Left ventricle myocardium inferior (tissue), 1 donor: ENCODE measurements around the gene DYRK1B. TPM values are rescaled to one million over a fixed set of nuclear protein-coding genes. Genes with fewer than 3 reads are reported as not detected.

Experiments
- DNase-seq: peaks from one replicate; pipeline ENCODE4 v3.0.0-alpha.2; 2020
- H3K27ac ChIP-seq: fragments of 200-600 bp; replicated peaks from 2 replicates; pipeline ENCODE4 v1.8.0; 2021
- H3K27me3 ChIP-seq: fragments of 200-600 bp; 2 replicates; pipeline ENCODE4 v1.8.0; 2021; ENCODE audit warnings: low read depth
- H3K36me3 ChIP-seq: fragments of 200-600 bp; 2 replicates; pipeline ENCODE4 v1.8.0; 2021
- H3K4me1 ChIP-seq: fragments of 200-600 bp; 2 replicates; pipeline ENCODE4 v1.8.0; 2021
- H3K4me3 ChIP-seq: fragments of 200-600 bp; 2 replicates; pipeline ENCODE4 v1.8.0; 2021; ENCODE audit warnings: mild to moderate bottlenecking, moderate library complexity
- H3K9me3 ChIP-seq: fragments of 200-600 bp; replicated peaks from 2 replicates; pipeline ENCODE4 v1.8.0; 2021
- intact Hi-C: fragments of 100-400 bp; cut with micrococcal nuclease; formaldehyde crosslinking; loops from one replicate; pipeline ENCODE4 v1.11.0; 2022
- total RNA-seq: library from RNA; stranded (reverse); fragmentation: NEBNext Ultra II Directional; extraction: Animal tissue kit (Norgen Biotek cat#: 25700); gene quantifications from one replicate; pipeline ENCODE4 v1.2.1, GENCODE V29; 2021
- TF ChIP-seq, protein P1 (sequence below): fragments of 200-600 bp; IDR thresholded peaks from 2 replicates; pipeline ENCODE4 v1.8.0; 2021; ENCODE audit warnings: antibody characterized with exemption, mild to moderate bottlenecking, borderline replicate concordance
- donor health status: DM: no; HTN: yes; CAD: no; lungs with severe emphysema.

DYRK1B gene
- total RNA-seq, 1 donor from 2014 or later = 30.2 TPM

DNA sequence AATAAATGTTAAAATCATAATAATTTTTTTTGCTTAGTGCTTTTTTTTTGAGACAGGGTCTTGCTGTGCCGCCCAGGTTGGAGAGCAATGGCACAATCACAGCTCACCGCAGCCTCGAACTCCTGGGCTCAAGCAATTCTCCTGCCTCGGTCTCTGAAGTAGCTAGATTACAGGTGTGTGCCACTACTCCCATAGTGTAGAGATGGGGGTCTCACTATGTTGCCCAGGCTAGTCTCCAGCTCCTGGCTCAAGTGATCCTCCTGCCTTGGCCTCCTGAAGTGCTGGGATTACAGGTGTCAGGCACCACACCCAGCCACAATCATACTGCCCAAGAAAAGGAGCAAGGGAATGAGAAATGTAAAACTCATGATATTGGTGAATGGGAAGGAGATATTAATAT, 7.1 kb upstream of the DYRK1B start:
- Histone ChIP-seq H3K4me1 (peaks cover 47% of the 10 kb centered on the region), H3K27ac (no peak overlapping the region), H3K9me3 (no peaks in the 10 kb centered on the region), H3K27me3 (no peaks in the 10 kb centered on the region), H3K36me3 (peaks cover 40% of the 10 kb centered on the region), H3K4me3 (no peak overlapping the region)
- intact Hi-C loops = loop anchor here (5.0 kb wide), 1 partner anchor 49 kb away; no protein-coding TSS in a partner anchor
- DNase-seq = no peak
- TF ChIP-seq, protein P1, sequence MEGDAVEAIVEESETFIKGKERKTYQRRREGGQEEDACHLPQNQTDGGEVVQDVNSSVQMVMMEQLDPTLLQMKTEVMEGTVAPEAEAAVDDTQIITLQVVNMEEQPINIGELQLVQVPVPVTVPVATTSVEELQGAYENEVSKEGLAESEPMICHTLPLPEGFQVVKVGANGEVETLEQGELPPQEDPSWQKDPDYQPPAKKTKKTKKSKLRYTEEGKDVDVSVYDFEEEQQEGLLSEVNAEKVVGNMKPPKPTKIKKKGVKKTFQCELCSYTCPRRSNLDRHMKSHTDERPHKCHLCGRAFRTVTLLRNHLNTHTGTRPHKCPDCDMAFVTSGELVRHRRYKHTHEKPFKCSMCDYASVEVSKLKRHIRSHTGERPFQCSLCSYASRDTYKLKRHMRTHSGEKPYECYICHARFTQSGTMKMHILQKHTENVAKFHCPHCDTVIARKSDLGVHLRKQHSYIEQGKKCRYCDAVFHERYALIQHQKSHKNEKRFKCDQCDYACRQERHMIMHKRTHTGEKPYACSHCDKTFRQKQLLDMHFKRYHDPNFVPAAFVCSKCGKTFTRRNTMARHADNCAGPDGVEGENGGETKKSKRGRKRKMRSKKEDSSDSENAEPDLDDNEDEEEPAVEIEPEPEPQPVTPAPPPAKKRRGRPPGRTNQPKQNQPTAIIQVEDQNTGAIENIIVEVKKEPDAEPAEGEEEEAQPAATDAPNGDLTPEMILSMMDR = no peak

DNA sequence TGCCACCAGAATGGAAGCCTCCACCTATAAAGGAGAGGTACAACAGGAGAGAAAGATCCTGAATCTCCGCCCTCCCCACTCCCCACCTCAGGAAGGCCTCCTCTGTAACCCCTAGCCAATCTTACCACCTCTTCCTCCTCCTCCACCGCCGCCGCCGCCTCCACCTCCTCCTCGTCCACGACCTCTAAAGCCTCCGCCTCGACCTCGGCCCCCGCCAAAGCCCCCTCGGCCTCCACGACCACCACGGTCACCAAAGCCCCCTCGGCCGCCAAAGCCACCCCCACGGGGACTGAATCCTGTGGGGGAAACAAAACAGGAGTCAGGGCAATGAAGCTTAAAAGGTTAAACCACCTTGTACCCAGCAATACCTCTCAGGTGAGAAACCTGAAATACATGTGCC, 6.5 kb upstream of the DYRK1B start:
- intact Hi-C loops = loop anchor here (5.0 kb wide), 1 partner anchor 48 kb away; no protein-coding TSS in a partner anchor
- Histone ChIP-seq H3K27me3 (no peaks in the 10 kb centered on the region), H3K27ac (no peak overlapping the region), H3K9me3 (no peaks in the 10 kb centered on the region), H3K36me3 (peaks cover 46% of the 10 kb centered on the region), H3K4me1 (peaks cover 42% of the 10 kb centered on the region), H3K4me3 (no peak overlapping the region)
- no peak for DNase-seq
- TF ChIP-seq, protein P1 = no peak

DNA sequence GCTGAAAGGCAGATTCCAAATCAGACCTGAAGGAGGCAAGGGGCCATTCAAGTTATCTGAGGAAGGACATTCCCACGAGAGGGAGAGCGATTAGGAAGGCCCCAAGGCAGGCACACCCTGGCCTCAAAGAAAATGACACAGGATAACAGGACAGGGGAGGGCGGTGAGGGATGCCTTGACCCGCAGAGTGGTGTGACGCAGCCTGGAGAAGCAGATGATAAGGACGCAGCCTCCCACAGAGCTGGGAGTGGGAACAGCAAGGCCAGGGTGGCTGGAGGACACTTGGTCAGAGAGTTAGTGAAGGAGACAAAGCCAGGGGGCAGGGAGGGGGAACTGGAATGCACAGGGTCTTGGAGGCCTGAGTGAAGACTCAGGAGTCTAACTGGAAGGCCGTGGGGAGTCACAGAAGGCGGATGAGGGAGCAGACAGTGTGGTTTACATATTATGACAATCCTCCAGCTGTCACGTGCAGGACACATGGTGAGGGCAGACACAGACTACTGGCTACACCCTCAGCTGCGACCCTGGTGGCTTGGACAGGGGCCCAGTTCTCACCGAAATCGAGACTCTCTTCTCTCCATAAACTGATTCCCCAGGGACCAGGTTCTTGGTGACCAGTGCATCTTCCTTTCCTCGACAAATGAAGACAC, 5.8 kb upstream of the DYRK1B start:
- TF ChIP-seq, protein P1 = no peak
- Histone ChIP-seq H3K27ac (no peak overlapping the region), H3K27me3 (no peaks in the 10 kb centered on the region), H3K36me3 (peaks cover 53% of the 10 kb centered on the region), H3K4me3 (no peak overlapping the region), H3K9me3 (no peaks in the 10 kb centered on the region), H3K4me1 (peaks cover 35% of the 10 kb centered on the region)
- intact Hi-C loops = loop anchor here (5.0 kb wide), 1 partner anchor 48 kb away; no protein-coding TSS in a partner anchor
- DNase-seq = no peak

DNA sequence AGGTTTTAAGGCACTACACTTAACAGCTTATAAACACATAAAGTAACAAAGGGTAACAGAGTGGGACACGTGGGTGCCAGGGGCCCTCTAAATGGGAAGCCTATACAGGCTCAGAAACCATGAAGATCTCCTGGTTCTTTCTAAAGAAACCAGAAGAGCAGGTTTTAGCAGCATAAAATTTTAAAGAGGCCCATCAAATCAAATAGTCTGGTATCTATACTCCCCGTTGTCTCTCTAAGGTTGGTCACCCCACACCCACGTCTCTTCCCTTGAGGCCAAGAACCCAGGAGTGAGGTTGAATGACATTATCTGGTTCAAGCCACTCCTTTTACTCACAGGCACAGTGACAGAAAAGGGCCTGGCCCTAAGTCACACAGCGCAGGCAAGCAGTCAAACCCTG, 4.6 kb upstream of the DYRK1B start:
- DNase-seq = no peak
- TF ChIP-seq, protein P1 = no peak

DNA sequence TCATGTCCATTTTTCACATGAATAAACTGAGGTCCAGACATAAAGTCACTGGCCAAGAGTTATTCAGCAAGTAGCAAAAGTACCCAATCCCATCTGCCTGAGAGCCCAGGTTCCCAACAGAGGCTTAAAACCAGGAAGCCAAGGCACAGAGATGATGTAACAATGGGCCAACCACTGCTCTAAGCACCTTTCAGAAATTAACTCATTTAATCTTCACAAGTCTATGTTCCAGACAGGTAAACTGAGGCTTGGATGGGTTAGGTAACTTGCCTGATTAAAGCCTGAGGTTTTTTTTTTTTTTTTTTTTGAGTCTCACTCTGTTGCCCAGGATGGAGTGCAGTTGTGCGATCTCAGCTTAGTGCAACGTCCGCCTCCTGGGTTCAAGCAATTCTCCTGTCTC, 4.0 kb upstream of the DYRK1B start:
- intact Hi-C loops = no loop called here
- Histone ChIP-seq H3K36me3 (peaks cover 57% of the 10 kb centered on the region), H3K4me1 (peaks cover 29% of the 10 kb centered on the region), H3K4me3 (no peak overlapping the region), H3K27me3 (no peaks in the 10 kb centered on the region), H3K9me3 (no peaks in the 10 kb centered on the region), H3K27ac (no peak overlapping the region)
- DNase-seq = no peak
- TF ChIP-seq, protein P1 = no peak

More for the DNA sequence above, 4.6 kb upstream of the DYRK1B start:
- Histone ChIP-seq H3K27ac (no peak overlapping the region), H3K36me3 (peaks cover 57% of the 10 kb centered on the region), H3K9me3 (no peaks in the 10 kb centered on the region), H3K4me1 (peaks cover 31% of the 10 kb centered on the region), H3K4me3 (no peak overlapping the region), H3K27me3 (no peaks in the 10 kb centered on the region)
- intact Hi-C loops = no loop called here
